GM18861 (cell line): ENCODE measurements around the gene WASF2.
"Not testable (repeated sequence)": the region's sequence is repeated elsewhere in the genome, so short reads cannot be mapped to it uniquely, and the experiment has no call there.

Source experiments
- ATAC-seq: cut with Tn5 transposase; IDR thresholded peaks from one replicate; pipeline ENCODE4 v1.9.1; 2021; ENCODE audit not compliant: unreplicated experiment

The WASF2 gene

GRCh38 chr1:27503033-27503432, 13.1 kb upstream of the WASF2 start:
- no peak for ATAC-seq

GRCh38 chr1:27501159-27501558, 11.2 kb upstream of the WASF2 start:
- not testable (repeated sequence) for ATAC-seq

- ATAC-seq: no peak
These were observed 9.2 kb upstream of the WASF2 start for GRCh38 chr1:27499142-27499541.

GRCh38 chr1:27496604-27497155, 6.7 kb upstream of the WASF2 start:
- no peak for ATAC-seq

- no peak for ATAC-seq
These were observed 2.8 kb upstream of the WASF2 start for GRCh38 chr1:27492796-27493195.

GRCh38 chr1:27491748-27492700, 2.1 kb upstream of the WASF2 start:
- no peak for ATAC-seq

GRCh38 chr1:27489501-27489972, 430 bp downstream of the WASF2 start:
- ATAC-seq: peak; percentile 20

- no peak for ATAC-seq
These were observed 1.7 kb downstream of the WASF2 start for GRCh38 chr1:27487966-27488884.

- no peak for ATAC-seq
These were observed 4.6 kb downstream of the WASF2 start for GRCh38 chr1:27485363-27485762.

GRCh38 chr1:27483659-27484058, 6.3 kb downstream of the WASF2 start:
- no peak for ATAC-seq

GRCh38 chr1:27481994-27482620, 7.9 kb downstream of the WASF2 start:
- ATAC-seq: peak; percentile 59

GRCh38 chr1:27478098-27478497, 11.9 kb downstream of the WASF2 start:
- ATAC-seq: no peak

GRCh38 chr1:27476237-27476636, 13.7 kb downstream of the WASF2 start:
- no peak for ATAC-seq

GRCh38 chr1:27475720-27476119, 14.2 kb downstream of the WASF2 start:
- ATAC-seq: no peak

GRCh38 chr1:27473755-27474154, 16.2 kb downstream of the WASF2 start:
- no peak for ATAC-seq

- ATAC-seq: not testable (repeated sequence)
These were observed 17.9 kb downstream of the WASF2 start for GRCh38 chr1:27472098-27472497.

- ATAC-seq: no peak
These were observed 18.5 kb downstream of the WASF2 start for GRCh38 chr1:27471477-27471876.

GRCh38 chr1:27469334-27469733, 20.6 kb downstream of the WASF2 start:
- ATAC-seq: no peak

GRCh38 chr1:27468378-27468777, 21.6 kb downstream of the WASF2 start:
- ATAC-seq: not testable (repeated sequence)

GRCh38 chr1:27464926-27465647, 24.9 kb downstream of the WASF2 start:
- ATAC-seq: no peak
